HEK293 (cell line): ENCODE results near the gene SIAE.

ENCODE experiments used
- BCL11B ChIP-seq: fragments of 450-650 bp; formaldehyde crosslinking; IDR thresholded peaks from 2 replicates; pipeline ENCODE4 v1.5.1; 2016; ENCODE audit warnings: low read depth, missing biosample characterization, missing genetic modification characterization
- INSM2 ChIP-seq: fragments of 450-650 bp; formaldehyde crosslinking; IDR thresholded peaks from 2 replicates; pipeline ENCODE4 v1.5.1; 2016; ENCODE audit warnings: missing biosample characterization, missing genetic modification characterization
- PATZ1 ChIP-seq: fragments of 450-650 bp; formaldehyde crosslinking; IDR thresholded peaks from 2 replicates; pipeline ENCODE4 v1.5.1; 2016; ENCODE audit warnings: missing biosample characterization, missing genetic modification characterization
- PRDM1 ChIP-seq: fragments of 450-650 bp; formaldehyde crosslinking; IDR thresholded peaks from 2 replicates; pipeline ENCODE4; 2016; ENCODE audit warnings: missing biosample characterization, missing genetic modification characterization
- PRDM4 ChIP-seq: fragments of 450-650 bp; formaldehyde crosslinking; IDR thresholded peaks from 2 replicates; pipeline ENCODE4 v1.5.1; 2017; ENCODE audit warnings: missing biosample characterization, missing genetic modification characterization
- SALL2 ChIP-seq: fragments of 450-650 bp; formaldehyde crosslinking; IDR thresholded peaks from 2 replicates; pipeline ENCODE4 v1.5.0; 2017; ENCODE audit warnings: missing biosample characterization, mild to moderate bottlenecking, missing genetic modification characterization, borderline replicate concordance
- ZBTB1 ChIP-seq: fragments of 450-650 bp; formaldehyde crosslinking; IDR thresholded peaks from 2 replicates; pipeline ENCODE4 v1.5.1; 2016; ENCODE audit warnings: missing biosample characterization, missing genetic modification characterization
- ZNF19 ChIP-seq: fragments of 450-650 bp; formaldehyde crosslinking; IDR thresholded peaks from 2 replicates; pipeline ENCODE4; 2016; ENCODE audit warnings: missing biosample characterization, missing genetic modification characterization, low read depth
- ZNF2 ChIP-seq: fragments of 450-650 bp; formaldehyde crosslinking; IDR thresholded peaks from 2 replicates; pipeline ENCODE4 v1.5.1; 2016; ENCODE audit warnings: missing biosample characterization, missing genetic modification characterization
- ZNF23 ChIP-seq: fragments of 450-650 bp; formaldehyde crosslinking; IDR thresholded peaks from 2 replicates; pipeline ENCODE4 v1.5.1; 2016; ENCODE audit warnings: missing biosample characterization, missing genetic modification characterization, borderline replicate concordance
- TF ChIP-seq, protein P1 (sequence below): fragments of 450-650 bp; formaldehyde crosslinking; IDR thresholded peaks from 2 replicates; pipeline ENCODE4 v1.5.1; 2016; ENCODE audit warnings: missing biosample characterization, missing genetic modification characterization

GRCh38 chr11:124643605-124644425, 29.7 kb downstream of the SIAE start:
- TF ChIP-seq, protein P1, sequence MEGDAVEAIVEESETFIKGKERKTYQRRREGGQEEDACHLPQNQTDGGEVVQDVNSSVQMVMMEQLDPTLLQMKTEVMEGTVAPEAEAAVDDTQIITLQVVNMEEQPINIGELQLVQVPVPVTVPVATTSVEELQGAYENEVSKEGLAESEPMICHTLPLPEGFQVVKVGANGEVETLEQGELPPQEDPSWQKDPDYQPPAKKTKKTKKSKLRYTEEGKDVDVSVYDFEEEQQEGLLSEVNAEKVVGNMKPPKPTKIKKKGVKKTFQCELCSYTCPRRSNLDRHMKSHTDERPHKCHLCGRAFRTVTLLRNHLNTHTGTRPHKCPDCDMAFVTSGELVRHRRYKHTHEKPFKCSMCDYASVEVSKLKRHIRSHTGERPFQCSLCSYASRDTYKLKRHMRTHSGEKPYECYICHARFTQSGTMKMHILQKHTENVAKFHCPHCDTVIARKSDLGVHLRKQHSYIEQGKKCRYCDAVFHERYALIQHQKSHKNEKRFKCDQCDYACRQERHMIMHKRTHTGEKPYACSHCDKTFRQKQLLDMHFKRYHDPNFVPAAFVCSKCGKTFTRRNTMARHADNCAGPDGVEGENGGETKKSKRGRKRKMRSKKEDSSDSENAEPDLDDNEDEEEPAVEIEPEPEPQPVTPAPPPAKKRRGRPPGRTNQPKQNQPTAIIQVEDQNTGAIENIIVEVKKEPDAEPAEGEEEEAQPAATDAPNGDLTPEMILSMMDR = no peak
- TF ChIP-seq PRDM4 (tag by site-specific recombination) = no peak
- no peak for TF ChIP-seq INSM2 (tag by site-specific recombination)
- no peak for TF ChIP-seq SALL2 (tag by site-specific recombination)
- no peak for TF ChIP-seq PRDM1 (tag by site-specific recombination)
- TF ChIP-seq ZNF19 (tag by site-specific recombination) = no peak
- no peak for TF ChIP-seq ZNF23
- TF ChIP-seq BCL11B (tag by site-specific recombination) = no peak
- TF ChIP-seq ZNF2 (tag by site-specific recombination) = no peak
- TF ChIP-seq PATZ1 = no peak
- TF ChIP-seq ZBTB1 = no peak
